ENCODE measurements around the gene SYCE1.

SYCE1 gene

DNA sequence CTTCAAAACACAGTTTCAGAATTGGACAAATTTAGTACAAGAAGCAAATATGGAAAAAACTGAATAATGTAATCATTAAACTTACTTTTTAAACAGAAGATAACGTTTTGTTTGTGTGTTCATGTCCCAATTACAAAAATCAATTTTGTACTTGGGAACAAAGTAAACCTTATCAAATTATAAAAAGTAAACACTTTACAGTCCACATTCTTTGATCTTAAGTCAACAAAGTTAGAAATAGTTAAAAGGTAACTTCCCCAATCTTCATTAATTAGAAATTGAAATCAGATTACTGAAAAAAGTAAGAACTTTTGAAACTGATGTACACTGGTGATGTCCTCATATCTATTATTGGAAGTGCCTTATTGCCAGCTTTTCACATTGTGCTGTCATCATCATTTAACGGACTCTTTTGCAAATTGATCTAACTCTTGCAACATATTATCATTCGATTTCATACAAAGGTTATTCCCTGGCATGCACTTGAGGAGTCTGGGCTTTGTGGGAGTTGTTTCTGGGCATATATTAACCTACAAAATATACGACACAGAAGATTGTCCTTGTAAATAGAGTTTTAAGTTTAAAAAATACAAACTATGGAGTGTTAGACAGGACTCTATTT is 53.4 kb downstream of the SYCE1 start:
- no peak for DNase-seq (ENCODE audit: low read depth in 2 of 2)

DNA sequence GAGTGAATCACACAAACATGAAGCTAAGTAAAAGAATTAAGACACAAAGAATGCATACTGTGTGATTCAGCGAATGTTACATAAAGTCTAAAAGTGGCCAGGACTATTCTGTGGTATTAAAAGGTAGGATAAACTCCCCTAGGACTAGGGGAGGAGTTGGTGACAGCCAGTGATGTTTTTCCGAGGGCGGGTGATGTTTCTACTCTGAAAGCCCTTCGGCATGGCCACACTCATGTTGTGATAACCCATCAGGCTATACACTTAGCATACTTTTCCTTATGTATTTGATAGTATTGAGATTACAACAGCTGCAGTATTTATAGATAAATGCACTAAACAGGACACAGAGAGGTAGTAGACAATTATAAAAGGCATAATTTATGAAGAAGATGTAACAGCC is 54.0 kb downstream of the SYCE1 start:
- DNase-seq (ENCODE audit: low read depth in 2 of 2), result no peak

DNA sequence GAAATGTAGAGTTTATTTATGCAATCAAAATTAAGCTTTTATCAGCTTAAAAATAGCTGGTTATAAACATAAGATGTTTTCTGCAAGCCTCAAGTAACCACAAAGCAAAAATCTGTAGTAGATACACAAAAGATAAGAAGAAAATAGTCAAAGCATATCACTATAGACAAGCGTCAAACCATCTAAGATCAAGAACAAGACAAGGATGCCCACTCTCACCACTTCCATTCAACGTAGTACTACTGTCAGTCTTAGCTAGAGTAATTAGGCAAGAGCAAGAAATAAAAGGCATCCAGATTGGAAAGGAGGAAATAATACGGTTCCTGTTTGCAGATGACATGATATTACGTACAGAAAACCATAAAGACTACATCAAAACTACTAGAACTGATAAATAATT is 55.7 kb downstream of the SYCE1 start:
- DNase-seq (ENCODE audit: low read depth in 2 of 2), result no peak
